ENCODE data around the gene FXR2. TPM values are rescaled to one million over a fixed set of nuclear protein-coding genes. Genes with fewer than 3 reads are reported as not detected.

Gene FXR2
- polyA plus RNA-seq, 1 experiment, result 24.6 TPM

DNA sequence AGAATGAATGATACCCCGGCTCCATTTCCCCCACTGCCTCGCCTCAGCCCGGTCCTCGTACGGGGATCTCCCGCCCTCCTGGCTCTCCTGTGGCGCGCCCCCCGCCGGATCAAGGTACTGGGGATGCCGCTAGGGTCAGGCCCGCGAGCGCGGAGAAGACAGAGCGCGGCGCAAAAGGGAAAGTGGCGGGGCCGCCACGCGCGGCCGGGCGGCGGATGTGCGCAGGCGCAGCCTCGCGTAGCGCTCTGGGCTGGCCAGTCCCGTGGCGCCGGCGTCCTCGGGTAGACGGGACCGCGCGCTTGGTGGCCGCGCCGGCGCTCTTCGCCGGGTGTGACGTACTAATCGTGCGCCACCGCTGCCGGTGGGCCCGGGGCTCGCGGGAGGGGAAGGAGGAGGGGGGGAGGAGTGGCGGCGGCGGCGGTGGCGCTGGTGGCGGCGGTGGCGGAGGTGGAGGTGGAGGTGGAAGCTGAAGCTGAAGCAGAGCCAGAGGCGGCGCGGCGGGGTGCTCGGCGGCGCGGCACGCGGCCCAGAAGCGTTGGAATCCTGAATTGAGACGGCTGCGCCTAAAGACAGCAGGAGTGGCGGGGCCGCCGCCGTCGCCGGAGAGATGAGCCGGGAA is 53.0 kb downstream of the FXR2 start, which contains the start of gene SENP3:
Gene SENP3, plus strand, starts transcription at position 331 of the 619 bp plus-strand sequence. CDS start 1,158 bp downstream, outside the sequence.
- ChIA-PET POLR2A (interaction anchor here (0.6 to 1.8 kb wide), 10 partner anchors 12 to 158 kb away, joined by 3 to 8 read pairs (median 4); partner anchors contain the start of genes CD68, MPDU1 and TMEM256), CTCF (interaction anchor here (0.6 to 3.1 kb wide), 36 partner anchors 9 to 308 kb away, joined by 3 to 116 read pairs (median 7); partner anchors contain the start of genes CD68, MPDU1, NEURL4 and NLGN2)
- no peaks in the 10 kb centered on the region for H3K27me3 ChIP-seq (ENCODE audit: control insufficient read depth, insufficient read depth, low read length)
- TF ChIP-seq CTCF (IDR thresholded peaks at IDR 0.05; ENCODE audit: low read depth, low read length), result no peak
- DNase-seq (ENCODE audit: low read depth, low spot score), result peak; percentile 61
- H3K9me3 ChIP-seq (ENCODE audit: control insufficient read depth, insufficient read depth, low read length), result no peaks in the 10 kb centered on the region; the same call in 1 of the 2 replicates
- peak within 1 kb of the TSS; percentile 83 for H3K27ac ChIP-seq (ENCODE audit: low read depth, low read length)
- peak within 1 kb of the TSS; percentile 82 for H3K4me3 ChIP-seq (ENCODE audit: low read depth, low read length)

DNA sequence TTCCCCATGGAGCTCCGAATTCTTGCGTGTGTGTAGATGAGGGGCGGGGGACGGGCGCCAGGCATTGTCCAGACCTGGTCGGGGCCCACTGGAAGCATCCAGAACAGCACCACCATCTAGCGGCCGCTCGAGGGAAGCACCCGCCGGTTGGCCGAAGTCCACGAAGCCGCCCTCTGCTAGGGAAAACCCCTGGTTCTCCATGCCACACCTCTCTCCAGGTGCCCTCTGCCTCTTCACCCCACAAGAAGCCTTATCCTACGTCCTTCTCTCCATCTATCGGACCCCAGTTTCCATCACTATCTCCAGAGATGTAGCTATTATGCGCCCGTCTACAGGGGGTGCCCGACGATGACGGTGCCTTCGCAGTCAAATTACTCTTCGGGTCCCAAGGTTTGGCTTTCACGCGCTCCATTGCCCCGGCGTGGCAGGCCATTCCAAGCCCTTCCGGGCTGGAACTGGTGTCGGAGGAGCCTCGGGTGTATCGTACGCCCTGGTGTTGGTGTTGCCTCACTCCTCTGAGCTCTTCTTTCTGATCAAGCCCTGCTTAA is 53.6 kb downstream of the FXR2 start:
- CTCF ChIA-PET, result interaction anchor here (0.5 to 3.1 kb wide), 71 partner anchors 9 to 515 kb away, joined by 3 to 116 read pairs (median 5); partner anchors contain the start of genes CD68, MPDU1, NEURL4 and NLGN2
- TF ChIP-seq CTCF (IDR thresholded peaks at IDR 0.05; ENCODE audit: low read depth, low read length), result peak; percentile 83
- peak; percentile 61 for DNase-seq (ENCODE audit: low read depth, low spot score)
- H3K27ac ChIP-seq (ENCODE audit: low read depth, low read length), result peak overlapping the region; percentile 83
- no peaks in the 10 kb centered on the region for H3K27me3 ChIP-seq (ENCODE audit: control insufficient read depth, insufficient read depth, low read length)
- H3K9me3 ChIP-seq (ENCODE audit: control insufficient read depth, insufficient read depth, low read length), result no peaks in the 10 kb centered on the region; the same call in 1 of the 2 replicates
- POLR2A ChIA-PET, result interaction anchor here (0.6 to 1.8 kb wide), 10 partner anchors 12 to 157 kb away, joined by 3 to 9 read pairs (median 4); partner anchors contain the start of genes MPDU1, POLR2A, SPEM1 and TMEM256
- peak overlapping the region; percentile 82 for H3K4me3 ChIP-seq (ENCODE audit: low read depth, low read length)

- peak overlapping the region; percentile 25 for H3K27ac ChIP-seq (ENCODE audit: low read depth, low read length)
- CTCF ChIA-PET, result interaction anchor here (0.5 to 3.1 kb wide), 66 partner anchors 8 to 514 kb away, joined by 3 to 116 read pairs (median 5); partner anchors contain the start of genes CD68, MPDU1, NEURL4 and NLGN2
- H3K4me3 ChIP-seq (ENCODE audit: low read depth, low read length), result peak overlapping the region; percentile 82; the same call in 1 of the 2 replicates
- peak; percentile 70 for TF ChIP-seq CTCF (IDR thresholded peaks at IDR 0.05; ENCODE audit: low read depth, low read length)
- POLR2A ChIA-PET, result interaction anchor here (1.0 to 1.8 kb wide), 7 partner anchors 13 to 157 kb away, joined by 3 to 9 read pairs (median 7); partner anchors contain the start of genes MPDU1, POLR2A, SPEM1 and TMEM256
- no peaks in the 10 kb centered on the region for H3K27me3 ChIP-seq (ENCODE audit: control insufficient read depth, insufficient read depth, low read length)
- no peak for DNase-seq (ENCODE audit: low read depth, low spot score)
- H3K9me3 ChIP-seq (ENCODE audit: control insufficient read depth, insufficient read depth, low read length), result no peaks in the 10 kb centered on the region; the same call in 1 of the 2 replicates
Measured at GRCh38 chr17:7560172-7561027, 54.3 kb downstream of the FXR2 start.

DNA sequence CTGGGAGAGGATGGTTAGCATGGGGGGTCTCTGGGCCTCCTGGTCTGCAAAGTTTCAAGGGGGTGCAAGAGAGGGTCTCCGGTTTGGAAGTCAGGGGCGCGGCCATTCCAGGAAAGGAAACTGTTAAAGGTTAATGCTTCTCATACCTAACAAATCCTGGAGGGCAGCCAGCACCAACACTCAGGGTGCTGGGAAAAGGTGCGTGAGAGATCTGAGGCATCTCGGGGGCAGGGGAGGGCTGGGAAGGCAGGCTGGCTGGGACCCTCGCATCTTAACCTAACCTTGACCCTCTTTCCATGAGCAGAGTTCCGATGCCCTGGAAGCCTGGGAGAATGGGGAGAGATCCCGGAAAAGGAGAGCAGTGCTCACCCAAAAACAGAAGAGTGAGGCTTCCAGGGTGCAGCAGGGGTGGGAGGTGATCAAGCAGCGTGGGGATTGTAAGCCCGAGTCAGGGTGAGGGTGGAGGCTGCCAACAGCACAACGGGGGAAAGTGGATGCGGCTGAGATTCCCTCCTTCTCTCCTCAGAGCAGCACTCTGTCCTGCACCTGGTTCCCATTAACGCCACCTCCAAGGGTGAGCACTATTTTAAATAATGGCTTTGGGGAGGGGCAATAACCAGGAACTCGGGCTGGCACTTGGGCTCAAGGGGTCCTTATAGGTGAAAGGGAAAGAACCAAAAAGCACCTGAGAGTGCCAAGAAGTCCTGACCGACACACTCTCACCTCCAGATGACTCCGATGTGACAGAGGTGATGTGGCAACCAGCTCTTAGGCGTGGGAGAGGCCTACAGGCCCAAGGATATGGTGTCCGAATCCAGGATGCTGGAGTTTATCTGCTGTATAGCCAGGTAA is 55.2 kb downstream of the FXR2 start:
- DNase-seq (ENCODE audit: low read depth, low spot score), result no peak
- H3K9me3 ChIP-seq (ENCODE audit: control insufficient read depth, insufficient read depth, low read length), result no peaks in the 10 kb centered on the region; the same call in 1 of the 2 replicates
- no peak overlapping the region for H3K4me3 ChIP-seq (ENCODE audit: low read depth, low read length)
- no peaks in the 10 kb centered on the region for H3K27me3 ChIP-seq (ENCODE audit: control insufficient read depth, insufficient read depth, low read length)
- POLR2A ChIA-PET, result interaction anchor here (1.1 to 1.8 kb wide), 5 partner anchors 14 to 156 kb away, joined by 3 to 8 read pairs (median 7); partner anchors contain the start of genes SPEM1, TMEM256 and ZBTB4
- TF ChIP-seq CTCF (IDR thresholded peaks at IDR 0.05; ENCODE audit: low read depth, low read length), result no peak
- CTCF ChIA-PET, result interaction anchor here (0.6 to 3.1 kb wide), 30 partner anchors 9 to 279 kb away, joined by 3 to 116 read pairs (median 7); partner anchors contain the start of genes MPDU1, NEURL4, NLGN2 and SLC2A4
- H3K27ac ChIP-seq (ENCODE audit: low read depth, low read length), result no peak overlapping the region

All from AG04450 (cell line).